Neuronal stem cell (in vitro differentiated cells): ENCODE data around the gene MTHFD2L.

Experiments
- DNase-seq: peaks from one replicate; pipeline ENCODE4 v3.0.0-alpha.2; 2013; ENCODE audit warnings: low spot score
- H2AFZ ChIP-seq: one replicate; pipeline ENCODE4 v1.6.1; 2013; ENCODE audit warnings: mild to moderate bottlenecking, low read length, inconsistent platforms
- H2AK5ac ChIP-seq: 2 replicates; pipeline ENCODE4 v1.6.1; 2013; ENCODE audit warnings: low read depth, mild to moderate bottlenecking, inconsistent platforms, low read length, moderate library complexity, mixed read lengths
- H2BK120ac ChIP-seq: 2 replicates; pipeline ENCODE4 v1.6.1; 2013; ENCODE audit warnings: low read depth, mild to moderate bottlenecking, inconsistent platforms, low read length, moderate library complexity, mixed read lengths
- H2BK12ac ChIP-seq: one replicate; pipeline ENCODE4 v1.6.1; 2013; ENCODE audit warnings: low read length, inconsistent platforms
- H2BK15ac ChIP-seq: 2 replicates; pipeline ENCODE4 v1.6.1; 2013; ENCODE audit warnings: mild to moderate bottlenecking, low read length, inconsistent platforms, mixed read lengths
- H2BK5ac ChIP-seq: one replicate; pipeline ENCODE4 v1.6.1; 2013; ENCODE audit warnings: inconsistent platforms, mild to moderate bottlenecking, low read length, moderate library complexity
- H3K14ac ChIP-seq: one replicate; pipeline ENCODE4 v1.6.1; 2013; ENCODE audit warnings: low read length, inconsistent platforms
- H3K18ac ChIP-seq: 2 replicates; pipeline ENCODE4 v1.6.1; 2013; ENCODE audit warnings: low read length, inconsistent platforms
- H3K23ac ChIP-seq: 2 replicates; pipeline ENCODE4 v1.6.1; 2013; ENCODE audit warnings: low read depth, mild to moderate bottlenecking, mixed read lengths, low read length, inconsistent platforms; ENCODE audit not compliant: poor library complexity
- H3K27ac ChIP-seq: replicated peaks from 3 replicates; pipeline ENCODE4 v1.5.1; 2013; ENCODE audit warnings: low read length, inconsistent platforms
- H3K27me3 ChIP-seq, 3 experiments: 2 replicates each; pipeline ENCODE4 v1.6.1; 2013; ENCODE audit warnings: low read length in 3 of 3, mild to moderate bottlenecking in 2 of 3, inconsistent platforms in 1 of 3, low read depth in 1 of 3, mixed read lengths in 1 of 3, moderate library complexity in 1 of 3; ENCODE audit not compliant: control insufficient read depth in 3 of 3, insufficient read depth in 3 of 3
- H3K36me3 ChIP-seq, 2 donors: replicated peaks in 1 of 2; 2 replicates each; pipeline ENCODE4 v1.6.1; 2013; ENCODE audit warnings: low read length in 2 of 2; ENCODE audit not compliant: control insufficient read depth in 2 of 2, insufficient read depth in 2 of 2
- H3K4ac ChIP-seq: 2 replicates; pipeline ENCODE4 v1.6.1; 2013; ENCODE audit warnings: inconsistent platforms, mild to moderate bottlenecking, low read length, moderate library complexity
- H3K4me1 ChIP-seq, 2 donors: 1 replicate in 1 of 2; 2 replicates in 1 of 2; pipeline ENCODE4 v1.6.1; 2013; ENCODE audit warnings: low read length in 2 of 2, low read depth in 1 of 2; ENCODE audit not compliant: control insufficient read depth in 2 of 2, insufficient read depth in 1 of 2
- H3K4me2 ChIP-seq: one replicate; pipeline ENCODE4 v1.6.1; 2013; ENCODE audit warnings: mild to moderate bottlenecking, low read length, inconsistent platforms; ENCODE audit not compliant: insufficient read depth, poor library complexity, severe bottlenecking
- H3K4me3 ChIP-seq, 2 donors: 2 replicates each; pipeline ENCODE4 v1.5.1; 2013; ENCODE audit warnings: low read length in 2 of 2, mild to moderate bottlenecking in 2 of 2, inconsistent platforms in 1 of 2, moderate library complexity in 1 of 2
- H3K79me1 ChIP-seq: one replicate; pipeline ENCODE4 v1.6.1; 2013; ENCODE audit warnings: low read depth, mild to moderate bottlenecking, inconsistent platforms, low read length, moderate library complexity
- H3K9ac ChIP-seq: one replicate; pipeline ENCODE4 v1.6.1; 2013; ENCODE audit warnings: mild to moderate bottlenecking, low read depth, low read length, inconsistent platforms; ENCODE audit not compliant: poor library complexity
- H3K9me3 ChIP-seq, 2 donors: replicated peaks in 1 of 2; 2 replicates each; pipeline versions ENCODE3 to v1.6.1; 2013; ENCODE audit warnings: low read length in 2 of 2, mild to moderate bottlenecking in 2 of 2, inconsistent platforms in 1 of 2, low read depth in 1 of 2, mixed read lengths in 1 of 2, moderate library complexity in 1 of 2; ENCODE audit not compliant: control insufficient read depth in 2 of 2, insufficient read depth in 1 of 2
- H4K8ac ChIP-seq: one replicate; pipeline ENCODE4 v1.6.1; 2013; ENCODE audit warnings: low read depth, mild to moderate bottlenecking, inconsistent platforms, low read length, moderate library complexity
- H4K91ac ChIP-seq: one replicate; pipeline ENCODE4 v1.6.1; 2013; ENCODE audit warnings: low read length, low read depth, mild to moderate bottlenecking, inconsistent platforms; ENCODE audit not compliant: poor library complexity
- WGBS, 2 donors: extraction: QIAGEN DNeasy Blood & Tissue Kit; methylation state at CpG; one replicate each; pipeline ENCODE4 v1.1.7; 2013; ENCODE audit warnings: missing lambda C conversion rate in 2 of 2, mixed read lengths in 1 of 2; ENCODE audit not compliant: insufficient read length in 2 of 2, insufficient replicate concordance in 1 of 2; ENCODE audit errors: extremely low coverage in 2 of 2; 5-methylcytosine and 5-hydroxymethylcytosine counted together

MTHFD2L gene

DNA sequence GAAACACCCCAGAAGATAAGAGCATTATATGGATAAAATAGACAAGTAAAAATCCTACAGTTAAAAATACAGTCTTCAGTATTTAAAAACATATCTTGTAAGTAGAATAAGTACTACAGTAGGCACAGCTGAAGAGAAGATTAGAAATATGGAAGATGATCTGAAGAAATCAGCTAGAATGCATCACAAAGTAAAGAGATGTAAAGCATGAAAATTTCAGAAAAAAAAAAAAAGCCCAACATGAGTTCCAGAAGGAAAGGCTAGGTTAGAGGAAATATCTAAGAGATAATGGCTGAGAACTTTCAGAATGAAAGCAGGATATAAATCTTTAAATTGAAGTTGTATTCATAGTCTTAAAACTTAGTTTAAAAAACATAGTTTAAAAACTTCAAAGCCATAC is 171.4 kb downstream of the MTHFD2L start:
- H3K27me3 ChIP-seq: no peaks in the 10 kb centered on the region
- no peak overlapping the region for H3K9ac ChIP-seq
- no peak overlapping the region for H2BK120ac ChIP-seq
- DNase-seq: no peak
- H2BK5ac ChIP-seq: no peak overlapping the region
- H3K4ac ChIP-seq: no peak overlapping the region
- no peak overlapping the region for H4K91ac ChIP-seq
- no peak overlapping the region for H3K23ac ChIP-seq
- no peak overlapping the region for H2AFZ ChIP-seq
- H2AK5ac ChIP-seq: no peak overlapping the region
- no peak overlapping the region for H4K8ac ChIP-seq
- no peaks in the 10 kb centered on the region for H3K79me1 ChIP-seq
- peaks cover 0 to 1% of the 10 kb centered on the region in 2 donors for H3K4me1 ChIP-seq
- H3K4me2 ChIP-seq: no peak overlapping the region
- H3K36me3 ChIP-seq: no peaks in the 10 kb centered on the region
- H3K27ac ChIP-seq: no peak overlapping the region
- H3K4me3 ChIP-seq: no peak overlapping the region
- no peaks in the 10 kb centered on the region for H3K9me3 ChIP-seq
- H2BK15ac ChIP-seq: no peak overlapping the region
- no peak overlapping the region for H3K14ac ChIP-seq
- H2BK12ac ChIP-seq: no peak overlapping the region
- H3K18ac ChIP-seq: no peak overlapping the region

DNA sequence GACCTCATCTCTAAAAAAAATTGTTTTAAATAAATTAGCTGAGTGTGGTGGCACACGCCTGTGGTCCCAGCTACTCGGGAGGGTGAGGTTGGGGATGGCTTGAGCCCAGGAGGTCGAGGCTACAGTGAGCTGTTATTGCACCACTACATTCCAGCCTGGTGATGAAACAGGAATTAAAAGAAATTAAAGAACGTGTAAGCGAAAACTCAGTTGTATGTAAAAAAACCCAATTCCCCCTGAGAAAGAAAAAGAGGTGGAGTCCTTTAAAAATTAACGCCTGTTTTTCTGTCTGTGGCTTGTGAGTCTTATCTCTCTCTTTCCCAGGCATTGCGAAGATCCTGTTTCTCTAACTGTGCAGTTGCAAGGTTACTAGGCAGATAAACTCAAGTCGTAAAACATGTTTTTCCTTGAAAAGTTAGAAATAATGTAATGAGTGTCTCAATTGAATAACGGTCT is 172.4 kb downstream of the MTHFD2L start:
- Histone ChIP-seq H3K14ac (no peak overlapping the region), H2BK120ac (no peak overlapping the region), H4K91ac (no peak overlapping the region), H4K8ac (no peak overlapping the region), H2AK5ac (no peak overlapping the region), H2BK5ac (no peak overlapping the region), H3K18ac (no peak overlapping the region), H3K27me3 (no peaks in the 10 kb centered on the region), H3K4me2 (no peak overlapping the region), H2BK15ac (no peak overlapping the region), H3K36me3 (no peaks in the 10 kb centered on the region), H3K27ac (no peak overlapping the region), H3K9ac (no peak overlapping the region), H2AFZ (no peak overlapping the region), H3K4me3 (no peak overlapping the region), H2BK12ac (no peak overlapping the region), H3K4ac (no peak overlapping the region), H3K4me1 (no peaks in the 10 kb centered on the region), H3K79me1 (no peaks in the 10 kb centered on the region), H3K9me3 (no peaks in the 10 kb centered on the region), H3K23ac (no peak overlapping the region)
- no peak for DNase-seq
- no CpG with 5 or more reads among the region's 9 CpGs for WGBS, 2 donors

DNA sequence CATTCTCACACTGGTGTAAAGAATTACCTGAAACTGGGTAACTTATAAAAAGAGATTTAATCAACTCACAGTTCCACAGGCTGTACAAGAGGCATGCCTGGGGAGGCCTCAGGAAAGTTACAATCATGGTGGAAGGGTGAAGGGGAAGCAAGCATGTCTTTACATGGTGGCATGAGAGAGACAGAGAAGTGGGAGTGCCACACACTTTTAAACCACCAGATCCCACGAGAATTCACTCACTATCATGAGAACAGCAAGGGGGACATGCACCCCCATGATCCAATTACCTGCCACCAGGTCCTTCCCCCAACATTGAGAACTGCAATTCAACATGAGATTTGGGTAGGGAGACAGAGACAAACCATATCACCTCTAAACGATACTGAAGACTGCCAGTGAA is 173.3 kb downstream of the MTHFD2L start:
- Histone ChIP-seq H2BK12ac (no peak overlapping the region), H3K23ac (no peak overlapping the region), H3K18ac (no peak overlapping the region), H3K4me3 (no peak overlapping the region), H2BK120ac (no peak overlapping the region), H2BK5ac (no peak overlapping the region), H2BK15ac (no peak overlapping the region), H3K27me3 (no peaks in the 10 kb centered on the region), H3K9me3 (no peaks in the 10 kb centered on the region), H3K79me1 (no peaks in the 10 kb centered on the region), H4K91ac (no peak overlapping the region), H2AK5ac (no peak overlapping the region), H4K8ac (no peak overlapping the region), H3K14ac (no peak overlapping the region), H3K4me1 (no peaks in the 10 kb centered on the region), H2AFZ (no peak overlapping the region), H3K27ac (no peak overlapping the region), H3K4ac (no peak overlapping the region), H3K36me3 (no peaks in the 10 kb centered on the region), H3K4me2 (no peak overlapping the region), H3K9ac (no peak overlapping the region)
- no CpG with 5 or more reads among the region's 2 CpGs for WGBS, 2 donors
- no peak for DNase-seq

DNA sequence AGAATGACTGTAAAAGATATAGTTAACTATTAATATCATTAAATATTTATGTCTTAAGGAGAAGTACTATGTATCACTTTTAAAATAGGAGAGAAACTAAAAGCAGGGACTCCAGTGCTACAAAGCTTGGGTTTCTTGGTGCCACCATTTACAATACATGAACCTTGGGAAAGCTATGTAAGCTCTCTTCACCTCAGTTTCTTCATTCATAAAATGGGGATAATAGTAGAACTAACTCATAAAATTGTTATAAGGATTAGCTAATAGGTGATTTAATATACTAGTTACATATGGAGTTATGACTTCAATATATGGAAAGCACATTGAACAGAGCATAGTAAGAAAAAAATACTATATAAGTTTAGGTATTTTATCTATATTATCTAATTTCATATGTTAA is 174.0 kb downstream of the MTHFD2L start:
- no peak overlapping the region for H2AK5ac ChIP-seq
- no peak overlapping the region for H4K91ac ChIP-seq
- DNase-seq: no peak
- no peaks in the 10 kb centered on the region for H3K36me3 ChIP-seq
- no peak overlapping the region for H3K23ac ChIP-seq
- no peak overlapping the region for H2BK5ac ChIP-seq
- no peak overlapping the region for H3K9ac ChIP-seq
- no peak overlapping the region for H3K4ac ChIP-seq
- H2BK15ac ChIP-seq: no peak overlapping the region
- H3K79me1 ChIP-seq: no peaks in the 10 kb centered on the region
- no peak overlapping the region for H2BK12ac ChIP-seq
- H3K18ac ChIP-seq: no peak overlapping the region
- H3K4me2 ChIP-seq: no peak overlapping the region
- H3K14ac ChIP-seq: no peak overlapping the region
- H3K4me1 ChIP-seq: no peaks in the 10 kb centered on the region
- no peak overlapping the region for H3K27ac ChIP-seq
- no peaks in the 10 kb centered on the region for H3K27me3 ChIP-seq
- H2AFZ ChIP-seq: no peak overlapping the region
- no peak overlapping the region for H2BK120ac ChIP-seq
- no peak overlapping the region for H4K8ac ChIP-seq
- H3K9me3 ChIP-seq: no peaks in the 10 kb centered on the region
- H3K4me3 ChIP-seq: no peak overlapping the region
